ENCODE measurements around the gene AMZ2.
"Not testable (repeated sequence)": the region's sequence is repeated elsewhere in the genome, so short reads cannot be mapped to it uniquely, and the experiment has no call there.

The AMZ2 gene

DNA sequence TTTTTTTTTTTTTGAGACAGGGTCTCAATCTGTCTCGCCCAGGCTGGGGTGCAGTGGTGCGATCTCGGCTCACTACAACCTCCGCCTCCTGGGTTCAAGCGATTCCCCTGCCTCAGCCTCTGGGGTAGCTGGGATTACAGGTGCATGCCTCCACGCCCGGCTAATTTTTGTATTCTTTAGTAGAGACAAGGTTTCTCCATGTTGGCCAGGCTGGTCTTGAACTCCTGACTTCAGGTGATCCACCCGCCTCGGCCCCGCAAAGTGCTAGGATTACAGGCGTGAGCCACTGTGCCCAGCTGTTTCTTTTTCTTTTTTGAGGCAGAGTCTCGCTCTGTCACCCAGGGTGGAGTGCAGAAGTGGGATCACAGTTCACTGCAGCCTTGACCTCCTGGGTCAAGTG, 27.1 kb upstream of the AMZ2 start:
- DNase-seq: not testable (repeated sequence)

GRCh38 chr17:68221786-68222185, 26.1 kb upstream of the AMZ2 start:
- no peak for DNase-seq

DNA sequence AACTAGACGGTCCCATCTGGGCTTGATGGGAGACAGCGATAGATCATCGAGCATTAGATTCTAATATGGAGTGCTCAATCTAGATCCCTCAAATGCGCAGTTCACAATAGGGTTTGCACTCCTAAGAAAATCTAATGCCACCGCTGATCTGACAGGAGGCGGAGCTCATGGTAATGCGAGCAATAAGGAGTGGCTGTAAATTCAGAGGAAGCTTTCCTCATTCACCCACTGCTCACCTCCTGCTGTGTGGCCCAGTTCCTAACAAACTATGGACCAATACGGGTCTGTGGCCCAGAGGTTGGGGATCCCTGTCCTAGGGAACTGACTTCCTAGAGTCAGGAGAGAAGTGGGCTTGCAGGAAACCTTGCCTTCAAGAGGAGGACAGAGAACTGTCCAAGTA, 25.2 kb upstream of the AMZ2 start:
- no peak for DNase-seq

DNA sequence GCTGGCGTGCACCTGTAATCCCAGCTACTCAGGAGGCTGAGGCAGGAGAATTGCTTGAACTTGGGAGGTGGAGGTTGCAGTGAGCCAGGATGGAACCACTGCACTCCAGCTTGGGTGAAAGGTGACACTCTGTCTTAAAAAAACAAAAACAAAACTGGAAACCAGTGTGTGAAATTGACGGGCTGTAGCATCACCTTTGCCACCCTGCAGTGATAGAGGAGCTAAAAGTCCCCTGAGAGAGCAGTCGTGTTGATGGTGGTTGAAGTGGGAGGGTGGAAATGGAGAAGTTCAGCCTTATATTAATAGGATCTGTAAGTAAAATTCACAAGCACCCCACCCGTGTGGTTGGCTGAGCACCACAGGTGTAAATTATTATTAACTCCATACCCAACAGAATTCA, 22.8 kb upstream of the AMZ2 start:
- DNase-seq: not testable (repeated sequence)

DNA sequence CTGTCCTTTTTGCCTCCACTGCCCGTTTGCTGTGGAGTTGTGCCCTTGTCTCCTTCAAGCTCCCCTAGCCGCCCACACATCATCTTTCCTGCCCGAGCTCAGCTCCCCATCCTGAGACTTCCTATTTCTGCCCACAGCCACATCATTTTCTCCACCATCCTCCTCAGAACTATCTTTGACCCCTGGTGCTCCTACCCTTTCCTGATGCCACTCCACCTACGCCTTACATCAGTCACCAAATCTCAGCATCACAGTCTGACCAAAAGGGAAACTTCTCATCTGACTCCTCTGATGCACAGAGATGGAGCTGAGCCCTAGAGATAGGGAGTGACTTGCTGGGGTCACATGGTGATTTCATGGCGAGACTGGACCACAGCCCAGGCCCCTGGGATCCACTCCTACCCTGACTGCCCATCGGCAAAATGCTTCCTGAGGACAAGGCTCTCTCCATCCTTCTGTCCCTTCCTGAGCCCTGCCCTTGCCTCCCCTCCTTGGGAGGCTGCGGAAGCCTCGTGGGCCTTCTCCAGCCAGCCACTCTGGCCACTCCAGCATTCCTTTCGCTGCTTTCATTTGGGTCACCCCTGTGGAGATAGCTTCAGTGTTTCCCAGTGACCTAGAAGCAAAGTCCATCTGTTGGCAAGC, 19.7 kb upstream of the AMZ2 start:
- not testable (repeated sequence) for DNase-seq

DNA sequence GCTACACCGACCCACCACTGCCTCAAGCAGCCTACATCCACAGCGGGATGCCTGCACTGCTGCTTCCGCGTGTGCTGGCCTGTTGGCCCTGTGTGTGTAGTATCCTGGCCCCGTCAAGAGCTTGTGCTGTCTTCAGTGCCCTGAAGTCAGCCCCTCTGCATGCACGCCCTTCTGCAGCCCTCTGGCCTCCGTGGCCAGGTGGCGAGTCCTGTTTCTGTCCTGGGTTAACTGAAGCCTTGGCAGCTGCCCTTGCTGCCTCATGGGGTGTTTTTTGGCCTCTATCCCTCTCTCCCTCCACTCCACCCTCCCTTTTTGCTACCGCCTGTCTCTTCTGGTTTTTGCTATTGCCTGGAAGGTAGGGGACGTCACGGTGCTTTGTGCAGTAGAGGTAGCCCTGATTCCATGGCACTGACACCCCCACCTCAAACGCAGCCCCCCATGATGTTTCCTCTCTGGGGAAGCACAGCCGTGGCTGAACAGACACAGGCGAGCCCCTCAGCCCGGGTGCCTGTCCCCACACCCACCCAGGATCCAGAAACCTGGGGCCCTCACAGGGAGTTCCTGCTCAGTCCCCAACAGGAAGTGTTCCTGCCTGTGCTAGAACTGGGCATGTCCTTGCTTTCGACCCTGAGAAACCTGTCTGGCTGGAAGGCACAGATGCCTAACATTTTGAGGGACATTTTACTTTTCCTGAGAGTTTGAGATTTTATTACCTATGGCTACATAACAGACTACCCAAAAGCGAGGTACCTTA, 18.8 kb upstream of the AMZ2 start:
- no peak for DNase-seq

DNA sequence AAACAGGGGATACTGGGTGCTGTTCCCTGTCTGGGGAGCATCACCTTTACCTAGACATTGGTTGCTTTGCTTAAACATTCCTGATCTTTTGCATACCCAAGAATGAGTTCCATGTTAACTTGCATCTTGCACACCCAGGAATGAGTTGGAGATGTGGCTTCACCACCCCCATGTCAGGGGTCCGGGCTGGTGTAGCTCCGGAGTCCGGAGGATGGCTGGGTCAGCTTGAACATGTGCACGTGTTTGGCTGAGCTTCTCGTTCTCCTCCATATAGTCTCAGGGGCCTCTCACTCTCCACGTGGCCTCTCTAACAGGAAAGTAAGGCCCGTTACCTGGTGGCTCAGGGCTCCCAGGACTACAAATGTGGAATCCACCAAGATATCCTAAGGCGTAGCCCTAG, 18.2 kb upstream of the AMZ2 start:
- no peak for DNase-seq

DNA sequence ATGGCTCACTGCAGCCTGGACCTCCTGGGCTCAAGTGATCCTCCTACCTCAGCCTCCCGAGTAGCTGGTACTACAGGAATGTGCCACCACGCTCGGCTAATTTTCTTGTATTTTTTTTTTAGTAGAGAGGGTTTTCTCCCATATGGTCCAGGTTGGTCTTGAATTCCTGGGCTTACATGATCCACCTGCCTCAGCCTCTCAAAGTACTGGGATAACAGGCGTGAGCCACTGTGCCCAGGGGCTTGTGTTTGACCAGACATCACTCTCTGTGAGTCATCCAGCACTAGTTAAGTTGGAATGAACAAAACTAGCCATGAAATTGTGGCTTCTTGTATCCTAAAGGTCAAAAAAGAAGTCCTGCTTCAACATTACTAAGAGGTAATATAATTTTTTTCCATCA, 16.7 kb upstream of the AMZ2 start:
- not testable (repeated sequence) for DNase-seq

- no peak for DNase-seq
Observed at GRCh38 chr17:68231541-68231940, 16.3 kb upstream of the AMZ2 start.

DNA sequence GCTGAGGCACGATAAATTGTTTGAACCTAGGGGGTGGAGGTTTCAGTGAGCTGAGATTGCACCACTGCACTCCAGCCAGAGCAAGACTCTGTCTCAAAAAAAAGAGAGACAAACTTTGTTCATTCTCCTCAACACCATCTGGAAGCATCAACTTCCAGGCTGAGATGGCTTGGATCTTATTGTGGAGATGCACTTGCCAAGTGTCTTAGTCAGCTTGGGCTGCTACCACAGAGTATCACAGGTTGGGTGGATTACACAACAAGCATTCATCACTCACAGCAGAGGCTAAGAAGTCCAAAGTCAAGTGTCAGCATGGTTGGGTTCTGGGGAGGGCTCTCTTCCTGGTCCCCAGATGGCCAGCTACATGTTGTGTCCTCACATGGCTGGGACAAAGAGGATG, 15.1 kb upstream of the AMZ2 start:
- not testable (repeated sequence) for DNase-seq

GRCh38 chr17:68234726-68235335, 13.0 kb upstream of the AMZ2 start:
- peak; percentile 61 for DNase-seq

GRCh38 chr17:68235336-68235791, 12.5 kb upstream of the AMZ2 start:
- DNase-seq: peak; percentile 49

GRCh38 chr17:68237369-68238163, 10.3 kb upstream of the AMZ2 start:
- DNase-seq: peak; percentile 36

GRCh38 chr17:68238164-68238870, 9.5 kb upstream of the AMZ2 start:
- DNase-seq: no peak

DNA sequence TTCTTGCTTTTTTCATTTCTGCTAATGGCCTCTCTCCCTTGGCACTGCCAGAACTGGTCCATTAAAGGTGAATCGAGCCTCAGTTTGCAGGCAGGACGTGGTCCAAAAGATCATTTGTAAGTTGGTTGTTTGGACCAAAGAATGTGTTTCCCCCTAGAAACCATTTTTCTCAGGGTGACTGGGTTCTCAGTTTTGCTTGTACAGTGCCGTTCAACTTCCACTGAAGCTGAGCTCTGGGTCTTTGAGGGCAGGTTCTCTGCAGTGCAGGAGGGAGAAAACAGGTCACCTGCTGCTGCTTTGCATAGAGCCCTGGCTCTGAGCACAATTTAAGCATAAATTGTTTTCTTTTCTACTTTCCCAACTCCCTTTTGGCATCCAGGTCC, 9.0 kb upstream of the AMZ2 start:
- no peak for DNase-seq

DNA sequence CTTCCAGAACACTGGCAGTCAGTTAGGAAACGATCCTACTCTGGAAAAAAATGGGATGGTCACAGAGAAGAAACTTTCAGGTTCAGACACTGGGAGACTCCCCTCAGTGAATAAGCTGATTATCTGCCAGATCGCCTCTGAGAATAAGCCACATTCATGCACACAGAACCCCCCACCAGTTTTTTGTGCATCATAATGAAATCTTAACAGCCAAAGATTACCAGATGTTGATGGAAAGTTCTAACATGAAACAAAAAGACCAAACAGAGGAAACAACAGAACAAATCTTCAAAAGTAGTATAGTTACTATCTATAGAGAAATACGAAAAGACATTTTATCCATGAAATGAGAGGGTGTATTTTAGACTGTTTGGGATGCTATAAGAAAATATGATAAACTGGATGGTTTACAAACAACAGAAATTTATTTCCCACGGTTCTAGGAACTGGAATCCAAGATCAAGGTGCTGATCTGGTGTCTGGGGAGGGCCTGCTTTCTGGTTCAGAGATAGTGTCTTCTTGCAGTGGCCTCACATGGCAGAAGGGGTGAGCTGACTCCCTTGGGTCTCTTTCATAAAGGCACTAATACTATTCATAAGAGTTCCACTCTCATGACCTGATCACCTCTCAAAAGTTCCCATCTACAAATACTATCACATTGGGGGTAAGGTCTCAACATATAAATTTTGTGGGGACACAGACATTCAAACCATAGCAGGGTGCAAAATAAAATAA, 8.0 kb upstream of the AMZ2 start:
- DNase-seq: no peak

DNA sequence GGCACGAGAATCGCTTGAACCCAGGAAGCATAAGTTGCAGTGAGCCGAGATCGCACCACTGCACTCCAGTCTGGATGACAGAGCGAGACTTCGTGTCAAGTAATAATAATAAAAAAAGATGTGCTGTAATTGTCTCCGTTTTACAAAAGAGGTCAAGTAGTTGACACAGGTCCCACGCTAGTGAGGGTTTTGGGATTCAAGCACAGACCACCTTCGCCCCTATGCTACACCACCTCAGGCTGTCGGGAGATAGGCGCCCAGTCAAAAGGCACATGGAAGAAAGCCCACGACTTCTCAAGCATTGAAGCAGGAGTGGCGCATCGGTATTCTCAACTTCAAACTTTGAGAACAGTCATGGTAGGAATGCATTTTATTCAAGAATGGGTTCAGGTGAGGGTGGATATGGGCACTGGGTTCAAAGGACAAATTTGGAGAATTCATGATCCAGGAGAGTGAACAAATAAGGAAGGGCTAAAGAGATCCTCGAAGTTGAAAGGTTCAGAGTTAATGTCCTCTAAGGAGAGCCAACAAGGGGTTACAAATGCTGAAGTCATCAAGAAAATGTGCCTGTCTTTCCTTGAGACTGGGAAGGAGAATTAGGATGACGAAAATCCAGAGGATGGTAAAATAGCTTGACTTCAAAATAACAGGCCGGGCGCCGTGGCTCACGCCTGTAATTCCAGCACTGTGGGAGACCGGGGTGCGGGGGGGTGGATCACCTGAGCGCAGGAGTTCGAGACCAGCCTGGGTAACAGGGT, 1.4 kb upstream of the AMZ2 start:
- no peak for DNase-seq

GRCh38 chr17:68248199-68248825, 469 bp downstream of the AMZ2 start:
- peak; percentile 81 for DNase-seq

DNA sequence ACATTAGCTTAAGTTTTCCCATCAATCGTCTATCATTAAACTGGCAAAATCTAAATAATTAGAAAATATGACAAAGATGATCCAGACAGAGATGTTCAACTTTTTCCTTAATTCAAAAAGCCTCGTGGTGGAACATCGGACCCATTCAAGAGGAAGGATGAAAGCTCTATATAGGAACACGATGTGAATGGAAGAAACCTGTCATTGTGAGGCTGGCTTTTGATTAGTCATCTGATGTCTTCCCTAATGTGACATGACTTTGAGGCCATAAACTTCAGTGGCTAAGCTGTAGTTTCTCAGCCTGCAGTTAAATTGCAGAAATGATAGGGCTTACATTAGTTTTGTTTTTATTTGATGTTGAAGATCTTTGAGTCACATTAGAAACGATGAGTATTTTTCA, 1.0 kb downstream of the AMZ2 start:
- no peak for DNase-seq

DNA sequence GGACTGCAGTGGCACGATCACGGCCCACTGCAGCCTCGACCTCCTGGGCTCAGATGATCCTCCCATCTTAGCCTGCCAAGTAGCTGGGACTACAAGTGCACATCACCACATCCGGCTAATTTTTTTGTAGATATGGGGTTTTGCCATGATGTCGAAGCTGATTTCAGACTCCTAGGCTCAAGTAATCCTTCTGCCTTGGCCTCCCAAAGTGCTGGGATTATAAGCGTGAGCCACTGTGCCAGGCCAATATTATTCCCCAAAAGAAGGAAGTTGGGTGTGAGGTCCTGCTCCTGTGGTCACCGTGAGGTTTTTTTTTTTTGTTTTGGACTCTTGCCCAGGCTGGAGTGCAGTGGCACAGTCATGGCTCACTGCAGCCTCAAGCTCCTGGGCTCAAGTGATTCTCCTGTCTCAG, 1.5 kb downstream of the AMZ2 start:
- DNase-seq: peak; percentile 21

DNA sequence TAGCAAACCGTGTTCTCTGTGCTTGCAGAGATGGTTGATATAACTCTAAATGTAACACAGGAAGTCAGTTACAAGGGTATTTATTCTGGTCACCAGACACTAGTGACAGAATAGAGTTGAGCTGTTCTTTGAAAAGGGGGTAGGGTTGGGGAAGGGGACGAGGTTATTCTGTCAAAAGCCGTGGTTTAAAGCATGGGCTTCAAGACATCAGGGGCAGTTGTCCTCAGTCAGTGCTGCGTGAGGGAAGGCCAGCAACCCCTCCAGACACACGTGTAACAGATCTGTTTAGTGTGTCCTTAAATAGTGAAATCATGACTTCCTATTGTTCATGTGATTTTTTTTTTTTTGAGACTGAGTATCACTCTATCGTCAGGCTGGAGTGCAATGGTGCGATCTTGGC, 5.6 kb downstream of the AMZ2 start:
- peak; percentile 36 for DNase-seq

All from NK-92 treated with Interleukin-12 subunit alpha and Interleukin-12 subunit beta, amount 100 ng/mL, for 24 hours (cell line).